ENCODE measurements around the gene NMRAL1. TPM values are rescaled to one million over a fixed set of nuclear protein-coding genes. Genes with fewer than 3 reads are reported as not detected.

The NMRAL1 gene
- total and polyA plus RNA-seq, 2 experiments from 2014 or later = 50.7 to 61.7 TPM

DNA sequence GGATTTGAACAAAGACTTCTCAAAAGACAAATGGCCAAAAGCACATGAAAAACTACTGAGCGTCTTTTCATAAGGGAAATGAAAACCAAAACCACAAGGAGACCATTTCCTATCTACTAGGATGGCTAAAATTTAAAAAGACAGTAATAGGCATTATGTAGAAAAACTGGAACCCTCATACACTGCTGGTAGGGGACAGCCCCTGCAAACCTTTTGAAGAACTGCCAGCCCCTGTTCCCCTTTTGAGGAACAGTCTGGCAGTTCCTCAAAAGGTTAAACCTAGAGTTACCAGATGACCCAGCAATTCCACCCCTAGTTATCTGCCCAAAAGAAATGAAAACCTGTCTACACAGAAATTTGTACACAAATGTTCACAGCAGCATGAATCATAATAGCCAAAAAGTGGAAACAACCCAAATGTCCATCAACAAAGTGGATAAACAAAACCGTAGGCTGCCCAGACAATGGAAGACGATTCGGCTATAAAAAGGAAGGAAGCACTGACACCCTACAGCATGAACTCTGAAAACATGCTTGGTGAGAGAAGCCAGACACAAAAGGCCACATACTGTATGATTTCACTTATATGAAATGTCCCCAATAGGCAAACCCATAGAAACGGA, 41.3 kb upstream of the NMRAL1 start:
- TF ChIP-seq CREB1 (CRISPR knock-in tag; IDR thresholded peaks at IDR 0.05; ENCODE audit: low read depth) = no peak
- TF ChIP-seq ZNF331 (CRISPR knock-in tag; IDR thresholded peaks at IDR 0.05; ENCODE audit: low read depth) = no peak
- Mint-ChIP-seq H3K4me3 (no peak overlapping the region), H3K36me3 (ENCODE audit: low read depth) (peaks cover 14% of the 10 kb centered on the region), H3K27me3 (ENCODE audit: insufficient read depth, low read depth, poor library complexity) (peaks cover 5% of the 10 kb centered on the region), H3K27ac (0 out of 2 replicates have a peak overlapping the region, but pooled peaks have one; percentile 47), H3K9me3 (no peaks in the 10 kb centered on the region), H3K4me1 (peaks cover 39% of the 10 kb centered on the region)
- DNase-seq (ENCODE audit: low spot score) (no peak), ATAC-seq (no peak)
- peaks cover 26% of the 10 kb centered on the region for H4K20me1 ChIP-seq (replicated peaks; ENCODE audit: insufficient read depth)
- 0 out of 2 replicates have a peak, but pooled peaks cover 6% of the 10 kb centered on the region for H3F3A ChIP-seq (replicated peaks; ENCODE audit: low read depth)
- H3K27me3 ChIP-seq (ENCODE audit: insufficient read depth) = no peaks in the 10 kb centered on the region
- H3K4me2 ChIP-seq = no peak overlapping the region
- no peak overlapping the region for H3K4me3 ChIP-seq
- no peak overlapping the region for H2AFZ ChIP-seq
- H3K9me2 ChIP-seq (ENCODE audit: insufficient read depth) = no peaks in the 10 kb centered on the region
- H3K36me3 ChIP-seq (ENCODE audit: insufficient read depth) = no peaks in the 10 kb centered on the region
- H3K79me2 ChIP-seq (replicated peaks; ENCODE audit: insufficient read depth) = peaks cover 33% of the 10 kb centered on the region
- H3K4me1 ChIP-seq (ENCODE audit: insufficient read depth) = peaks cover 16% of the 10 kb centered on the region
- H3K27ac ChIP-seq (ENCODE audit: low read depth) = peak overlapping the region; percentile 32; the same call in 1 of the 2 replicates

DNA sequence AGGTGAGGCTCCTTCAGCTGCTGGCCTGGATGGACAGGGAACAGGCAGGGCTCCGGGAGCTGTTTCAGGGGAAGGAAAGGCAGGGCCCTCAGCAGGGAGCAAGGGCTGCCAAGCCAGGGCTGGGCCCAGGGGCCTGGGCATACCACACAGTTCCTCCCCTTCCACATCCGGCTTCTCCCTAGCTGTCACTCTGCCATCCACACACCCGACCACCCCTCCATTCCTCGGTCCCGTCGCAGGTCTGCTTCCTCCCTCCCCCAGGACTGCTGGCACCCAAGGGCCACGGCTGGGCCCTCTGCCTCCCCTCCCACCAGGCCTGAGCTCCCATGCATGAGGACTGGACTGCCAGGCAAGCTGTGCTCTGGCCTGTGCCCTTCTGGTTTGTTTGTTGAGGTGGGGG, 40.2 kb upstream of the NMRAL1 start:
- Mint-ChIP-seq H3K4me3 (no peak overlapping the region), H3K27ac (no peak overlapping the region; the same call in 1 of the 2 replicates), H3K9me3 (no peaks in the 10 kb centered on the region), H3K27me3 (ENCODE audit: insufficient read depth, low read depth, poor library complexity) (peaks cover 8% of the 10 kb centered on the region), H3K4me1 (peaks cover 34% of the 10 kb centered on the region), H3K36me3 (ENCODE audit: low read depth) (peaks cover 20% of the 10 kb centered on the region)
- no peaks in the 10 kb centered on the region for H3K9me2 ChIP-seq (ENCODE audit: insufficient read depth)
- peaks cover 16% of the 10 kb centered on the region for H3K4me1 ChIP-seq (ENCODE audit: insufficient read depth)
- no peak overlapping the region for H3K4me2 ChIP-seq
- DNase-seq (ENCODE audit: low spot score) = no peak
- no peaks in the 10 kb centered on the region for H3K27me3 ChIP-seq (ENCODE audit: insufficient read depth)
- H3K4me3 ChIP-seq = no peak overlapping the region
- H3K36me3 ChIP-seq (ENCODE audit: insufficient read depth) = no peaks in the 10 kb centered on the region
- no peak overlapping the region for H2AFZ ChIP-seq
- no peak for ATAC-seq
- 0 out of 2 replicates have a peak overlapping the region, but pooled peaks have one; percentile 32 for H3K27ac ChIP-seq (ENCODE audit: low read depth)
- 0 out of 2 replicates have a peak, but pooled peaks cover 7% of the 10 kb centered on the region for H3F3A ChIP-seq (replicated peaks; ENCODE audit: low read depth)
- TF ChIP-seq CREB1 (CRISPR knock-in tag; IDR thresholded peaks at IDR 0.05; ENCODE audit: low read depth) (no peak), EZH2phosphoT487 (IDR thresholded peaks at IDR 0.05; ENCODE audit: unreplicated experiment) (no peak)
- peaks cover 26% of the 10 kb centered on the region for H4K20me1 ChIP-seq (replicated peaks; ENCODE audit: insufficient read depth)
- H3K79me2 ChIP-seq (replicated peaks; ENCODE audit: insufficient read depth) = peaks cover 23% of the 10 kb centered on the region

DNA sequence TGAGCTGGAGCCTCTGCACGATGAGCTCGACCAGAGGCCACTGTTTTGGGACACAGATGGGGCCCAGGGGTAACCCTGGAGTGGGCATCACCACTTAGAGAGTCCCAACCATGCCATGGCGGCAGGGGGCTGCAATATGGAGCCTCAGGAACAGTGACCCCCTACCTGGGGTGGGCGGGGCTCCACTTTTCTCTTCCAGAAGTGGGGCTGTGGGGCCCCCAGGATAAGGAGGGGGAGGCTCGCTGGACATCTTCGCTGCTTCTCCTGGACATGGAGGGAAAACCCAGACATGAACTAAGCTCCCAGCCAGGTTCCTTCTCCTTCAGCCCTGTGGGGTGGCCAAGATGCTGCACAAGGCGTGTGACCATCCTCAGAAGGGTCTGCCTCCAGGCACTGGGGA, 39.5 kb upstream of the NMRAL1 start:
- H4K20me1 ChIP-seq (replicated peaks; ENCODE audit: insufficient read depth) = peaks cover 26% of the 10 kb centered on the region
- no peak overlapping the region; the same call in 1 of the 2 replicates for H3K27ac Mint-ChIP-seq

More for the DNA sequence above, 39.5 kb upstream of the NMRAL1 start:
- Histone ChIP-seq H3K4me2 (no peak overlapping the region), H3K27me3 (ENCODE audit: insufficient read depth) (no peaks in the 10 kb centered on the region), H3K27ac (ENCODE audit: low read depth) (no peak overlapping the region), H3K79me2 (replicated peaks; ENCODE audit: insufficient read depth) (peaks cover 23% of the 10 kb centered on the region), H3K36me3 (ENCODE audit: insufficient read depth) (no peaks in the 10 kb centered on the region), H2AFZ (no peak overlapping the region), H3K4me1 (ENCODE audit: insufficient read depth) (peaks cover 16% of the 10 kb centered on the region), H3F3A (replicated peaks; ENCODE audit: low read depth) (0 out of 2 replicates have a peak, but pooled peaks cover 7% of the 10 kb centered on the region), H3K4me3 (no peak overlapping the region), H3K9me2 (ENCODE audit: insufficient read depth) (no peaks in the 10 kb centered on the region)
- H3K4me3 Mint-ChIP-seq = no peak overlapping the region
- ATAC-seq = no peak
- peaks cover 28% of the 10 kb centered on the region for H3K4me1 Mint-ChIP-seq
- no peaks in the 10 kb centered on the region for H3K9me3 Mint-ChIP-seq
- TF ChIP-seq NANOG (IDR thresholded peaks at IDR 0.05; ENCODE audit: borderline replicate concordance) (no peak), EZH2 (IDR thresholded peaks at IDR 0.05; ENCODE audit: low read depth, unreplicated experiment) (no peak), EZH2phosphoT487 (IDR thresholded peaks at IDR 0.05; ENCODE audit: unreplicated experiment) (no peak), ZNF331 (CRISPR knock-in tag; IDR thresholded peaks at IDR 0.05; ENCODE audit: low read depth) (no peak), CREB1 (CRISPR knock-in tag; IDR thresholded peaks at IDR 0.05; ENCODE audit: low read depth) (no peak), JUNB (IDR thresholded peaks at IDR 0.05; ENCODE audit: unreplicated experiment) (no peak), POLR2AphosphoS5 (IDR thresholded peaks at IDR 0.05; ENCODE audit: low read depth) (no peak), ZNF114 (CRISPR knock-in tag; IDR thresholded peaks at IDR 0.05) (no peak)
- TF ChIP-seq, protein P1, sequence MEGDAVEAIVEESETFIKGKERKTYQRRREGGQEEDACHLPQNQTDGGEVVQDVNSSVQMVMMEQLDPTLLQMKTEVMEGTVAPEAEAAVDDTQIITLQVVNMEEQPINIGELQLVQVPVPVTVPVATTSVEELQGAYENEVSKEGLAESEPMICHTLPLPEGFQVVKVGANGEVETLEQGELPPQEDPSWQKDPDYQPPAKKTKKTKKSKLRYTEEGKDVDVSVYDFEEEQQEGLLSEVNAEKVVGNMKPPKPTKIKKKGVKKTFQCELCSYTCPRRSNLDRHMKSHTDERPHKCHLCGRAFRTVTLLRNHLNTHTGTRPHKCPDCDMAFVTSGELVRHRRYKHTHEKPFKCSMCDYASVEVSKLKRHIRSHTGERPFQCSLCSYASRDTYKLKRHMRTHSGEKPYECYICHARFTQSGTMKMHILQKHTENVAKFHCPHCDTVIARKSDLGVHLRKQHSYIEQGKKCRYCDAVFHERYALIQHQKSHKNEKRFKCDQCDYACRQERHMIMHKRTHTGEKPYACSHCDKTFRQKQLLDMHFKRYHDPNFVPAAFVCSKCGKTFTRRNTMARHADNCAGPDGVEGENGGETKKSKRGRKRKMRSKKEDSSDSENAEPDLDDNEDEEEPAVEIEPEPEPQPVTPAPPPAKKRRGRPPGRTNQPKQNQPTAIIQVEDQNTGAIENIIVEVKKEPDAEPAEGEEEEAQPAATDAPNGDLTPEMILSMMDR (conservative IDR thresholded peaks at IDR 0.05; ENCODE audit: low read depth in 2 of 2) = no peak
- H3K27me3 Mint-ChIP-seq (ENCODE audit: insufficient read depth, low read depth, poor library complexity) = peaks cover 8% of the 10 kb centered on the region
- H3K36me3 Mint-ChIP-seq (ENCODE audit: low read depth) = peaks cover 20% of the 10 kb centered on the region
- DNase-seq (ENCODE audit: low spot score) = no peak

Measured in GM23338 (cell line).